OCI-LY7 (cell line): ENCODE results near the gene ABCC8. TPM values are rescaled to one million over a fixed set of nuclear protein-coding genes. Genes with fewer than 3 reads are reported as not detected.

Experiments
- BruUV-seq: library from RNA; stranded (reverse); fragments of 400-500 nt; replicated peaks from 2 replicates; lab custom pipeline; 2021; lab: Mats Ljungman, UMichigan
- CTCF ChIA-PET: fragments of 300-600 bp; sonication (Branson Sonifier 250); formaldehyde crosslinking; loops from one replicate; lab custom pipeline; 2022; ENCODE audit warnings: antibody characterized with exemption; ENCODE audit not compliant: unreplicated experiment; lab: Charles Lee
- POLR2A ChIA-PET: fragments of 300-600 bp; sonication (Branson Sonifier 250); formaldehyde crosslinking; loops from one replicate; lab custom pipeline; 2022; ENCODE audit warnings: antibody characterized with exemption; lab: Charles Lee
- DNase-seq: peaks from one replicate; pipeline ENCODE4 v3.0.0-alpha.2; 2015; ENCODE audit warnings: low spot score
- H2AFZ ChIP-seq: fragments of 200-600 bp; sonication (generic), shearing (Covaris generic); 2 replicates; pipeline ENCODE4 v1.6.1; 2014; ENCODE audit warnings: mild to moderate bottlenecking, antibody characterized with exemption, low read length, moderate library complexity
- H3K27ac ChIP-seq: fragments of 200-600 bp; sonication (generic); 2 replicates; pipeline ENCODE4 v1.5.1; 2014; ENCODE audit warnings: mixed run types, low read depth, mild to moderate bottlenecking, moderate library complexity, low read length, inconsistent platforms; ENCODE audit not compliant: poor library complexity, severe bottlenecking
- H3K36me3 ChIP-seq: fragments of 200-600 bp; sonication (generic); 2 replicates; pipeline ENCODE4 v1.6.1; 2014; ENCODE audit warnings: mild to moderate bottlenecking, antibody characterized with exemption, low read length, moderate library complexity, mixed read lengths; ENCODE audit not compliant: insufficient read depth
- H3K4me1 ChIP-seq: fragments of 200-600 bp; sonication (generic); 2 replicates; pipeline ENCODE4 v1.5.1; 2014; ENCODE audit warnings: mild to moderate bottlenecking, low read length; ENCODE audit not compliant: insufficient read depth, poor library complexity, severe bottlenecking
- H3K4me2 ChIP-seq: fragments of 200-600 bp; sonication (generic); 2 replicates; pipeline ENCODE4 v1.6.1; 2014; ENCODE audit warnings: mild to moderate bottlenecking, low read length
- H3K4me3 ChIP-seq: fragments of 200-600 bp; sonication (generic); 2 replicates; pipeline ENCODE4 v1.5.1; 2014; ENCODE audit warnings: mild to moderate bottlenecking, low read depth, low read length; ENCODE audit not compliant: poor library complexity, severe bottlenecking
- H3K79me2 ChIP-seq: fragments of 200-600 bp; sonication (generic); 2 replicates; pipeline ENCODE4 v1.6.1; 2016; ENCODE audit warnings: low read depth, mild to moderate bottlenecking, low read length, moderate library complexity, mixed read lengths; ENCODE audit not compliant: insufficient read depth
- H3K9me2 ChIP-seq: fragments of 200-600 bp; sonication (generic); 2 replicates; pipeline ENCODE4 v1.6.1; 2016; ENCODE audit warnings: mild to moderate bottlenecking, low read length, mixed read lengths; ENCODE audit not compliant: insufficient read depth
- H3K9me3 ChIP-seq: fragments of 200-600 bp; sonication (generic); 2 replicates; pipeline ENCODE4 v1.6.1; 2014; ENCODE audit warnings: mild to moderate bottlenecking, mixed run types, low read length, mixed read lengths
- H4K20me1 ChIP-seq: fragments of 200-600 bp; sonication (generic); 2 replicates; pipeline ENCODE4 v1.6.1; 2014; ENCODE audit warnings: mild to moderate bottlenecking, antibody characterized with exemption, low read length, moderate library complexity, mixed read lengths; ENCODE audit not compliant: insufficient read depth
- EZH2phosphoT487 ChIP-seq: fragments of 200-600 bp; sonication (generic); IDR thresholded peaks from 2 replicates; pipeline ENCODE4 v1.6.1; 2018; ENCODE audit warnings: low read depth, borderline replicate concordance, mild to moderate bottlenecking, mixed run types, antibody characterized with exemption, low read length, moderate library complexity, mixed read lengths
- intact Hi-C: fragments of 100-400 bp; cut with micrococcal nuclease; formaldehyde crosslinking; loops from one replicate; pipeline ENCODE4 v1.10.0; 2022; ENCODE audit not compliant: unreplicated experiment
- total RNA-seq, 2 experiments: library from RNA; depleted of rRNA in 1 of 2; stranded (reverse); fragments of >200 nt in 1 of 2; shearing (Covaris generic) in 1 of 2; gene quantifications; 2 replicates each; pipeline ENCODE4 v1.2.3, GENCODE V29; 2014 to 2022
- TF ChIP-seq, protein P1 (sequence below): fragments of 200-600 bp; sonication (generic); conservative IDR thresholded peaks from 2 replicates; pipeline ENCODE4 v1.5.1; 2014; ENCODE audit warnings: mild to moderate bottlenecking, antibody characterized with exemption, low read length, moderate library complexity, mixed read lengths

Gene ABCC8
- total RNA-seq, 2 experiments from 2014 or later, result not detected

DNA sequence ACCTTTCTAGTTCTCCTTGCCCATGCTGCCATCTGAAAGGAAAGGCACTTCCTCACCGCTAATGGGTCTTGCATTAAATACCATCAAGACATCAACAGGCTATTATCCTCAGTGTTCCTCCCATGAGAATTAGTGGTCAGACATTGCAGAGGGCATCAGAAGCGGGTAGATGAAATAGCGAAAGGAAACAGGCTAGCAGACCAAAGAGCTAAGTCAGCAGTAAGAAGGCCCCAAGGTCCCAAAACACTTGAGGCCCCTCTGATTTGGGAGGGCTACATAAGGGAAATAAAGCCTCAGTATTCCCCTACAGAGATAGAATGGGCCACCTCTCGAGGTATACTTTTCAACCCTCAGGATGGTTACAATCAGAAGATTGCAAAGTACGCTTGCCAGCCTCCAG is 101.1 kb downstream of the ABCC8 start:
- no peaks in the 10 kb centered on the region for H4K20me1 ChIP-seq
- H3K79me2 ChIP-seq, result no peaks in the 10 kb centered on the region
- no peak overlapping the region for H3K27ac ChIP-seq
- H2AFZ ChIP-seq, result no peak overlapping the region
- CTCF ChIA-PET, result no interaction called here
- H3K4me1 ChIP-seq, result no peaks in the 10 kb centered on the region
- no peak overlapping the region for H3K4me2 ChIP-seq
- no TSS peak for BruUV-seq
- peaks cover 28% of the 10 kb centered on the region for H3K9me3 ChIP-seq
- TF ChIP-seq EZH2phosphoT487, result no peak
- TF ChIP-seq, protein P1, sequence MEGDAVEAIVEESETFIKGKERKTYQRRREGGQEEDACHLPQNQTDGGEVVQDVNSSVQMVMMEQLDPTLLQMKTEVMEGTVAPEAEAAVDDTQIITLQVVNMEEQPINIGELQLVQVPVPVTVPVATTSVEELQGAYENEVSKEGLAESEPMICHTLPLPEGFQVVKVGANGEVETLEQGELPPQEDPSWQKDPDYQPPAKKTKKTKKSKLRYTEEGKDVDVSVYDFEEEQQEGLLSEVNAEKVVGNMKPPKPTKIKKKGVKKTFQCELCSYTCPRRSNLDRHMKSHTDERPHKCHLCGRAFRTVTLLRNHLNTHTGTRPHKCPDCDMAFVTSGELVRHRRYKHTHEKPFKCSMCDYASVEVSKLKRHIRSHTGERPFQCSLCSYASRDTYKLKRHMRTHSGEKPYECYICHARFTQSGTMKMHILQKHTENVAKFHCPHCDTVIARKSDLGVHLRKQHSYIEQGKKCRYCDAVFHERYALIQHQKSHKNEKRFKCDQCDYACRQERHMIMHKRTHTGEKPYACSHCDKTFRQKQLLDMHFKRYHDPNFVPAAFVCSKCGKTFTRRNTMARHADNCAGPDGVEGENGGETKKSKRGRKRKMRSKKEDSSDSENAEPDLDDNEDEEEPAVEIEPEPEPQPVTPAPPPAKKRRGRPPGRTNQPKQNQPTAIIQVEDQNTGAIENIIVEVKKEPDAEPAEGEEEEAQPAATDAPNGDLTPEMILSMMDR, result no peak
- intact Hi-C loops, result no loop called here
- POLR2A ChIA-PET, result no interaction called here
- no peak overlapping the region for H3K4me3 ChIP-seq
- peaks cover 86% of the 10 kb centered on the region for H3K36me3 ChIP-seq
- no peaks in the 10 kb centered on the region for H3K9me2 ChIP-seq
- DNase-seq, result no peak

DNA sequence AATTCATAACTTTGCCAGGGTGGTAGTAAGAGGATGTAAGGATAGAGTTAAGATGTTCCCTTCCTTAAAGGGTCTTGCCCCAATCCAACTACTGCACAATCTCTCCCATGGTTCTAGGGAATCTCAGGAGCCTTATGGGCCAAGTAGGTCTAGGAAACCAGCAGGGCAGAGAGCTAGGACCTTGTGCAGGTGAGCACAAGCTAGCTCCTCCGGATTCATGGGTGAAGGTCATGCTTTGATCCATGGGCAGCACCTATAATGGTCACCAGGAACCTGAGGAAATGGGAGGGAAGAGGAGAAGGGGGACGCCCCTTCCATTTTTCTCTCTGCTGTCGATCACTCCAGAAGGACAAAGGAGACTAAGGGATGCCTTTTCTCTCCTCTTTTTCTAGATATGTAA is 105.0 kb downstream of the ABCC8 start:
- no peaks in the 10 kb centered on the region for H4K20me1 ChIP-seq
- H3K9me2 ChIP-seq, result no peaks in the 10 kb centered on the region
- no TSS peak for BruUV-seq
- intact Hi-C loops, result no loop called here
- H3K27ac ChIP-seq, result no peak overlapping the region
- POLR2A ChIA-PET, result no interaction called here
- TF ChIP-seq, protein P1, result no peak
- TF ChIP-seq EZH2phosphoT487, result no peak
- H2AFZ ChIP-seq, result no peak overlapping the region
- no peak overlapping the region for H3K4me3 ChIP-seq
- peak; percentile 57 for DNase-seq
- H3K36me3 ChIP-seq, result peaks cover 99% of the 10 kb centered on the region
- CTCF ChIA-PET, result no interaction called here
- no peak overlapping the region for H3K4me2 ChIP-seq
- peaks cover 39% of the 10 kb centered on the region for H3K9me3 ChIP-seq
- no peaks in the 10 kb centered on the region for H3K79me2 ChIP-seq
- H3K4me1 ChIP-seq, result no peaks in the 10 kb centered on the region

DNA sequence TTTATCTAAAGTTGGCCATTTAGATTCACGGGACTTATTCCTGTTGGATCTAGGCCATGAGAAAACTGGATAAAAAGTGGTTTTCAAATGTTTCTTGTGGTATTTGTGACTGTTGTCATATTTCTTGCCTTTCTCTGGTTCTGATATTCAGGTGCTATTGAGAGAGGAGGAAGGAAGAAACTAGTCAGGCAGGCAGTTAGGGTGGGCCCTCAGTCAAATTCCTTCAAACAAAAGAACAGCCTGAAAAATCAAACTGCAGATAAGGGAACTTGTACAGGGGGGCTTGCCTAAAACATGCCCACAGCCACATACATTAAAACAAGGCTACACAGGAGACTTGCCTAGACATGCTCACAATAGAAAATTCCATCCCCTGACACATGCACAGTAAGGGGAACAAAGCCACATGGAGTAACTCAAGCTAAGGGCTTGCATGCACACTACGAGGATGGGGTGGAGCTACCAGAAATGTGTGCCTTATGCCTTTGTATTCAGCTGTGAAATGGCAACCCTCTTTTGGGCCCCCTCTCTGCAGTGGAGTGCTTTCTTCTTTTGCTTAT is 106.9 kb downstream of the ABCC8 start:
- POLR2A ChIA-PET, result no interaction called here
- CTCF ChIA-PET, result no interaction called here
- Histone ChIP-seq H3K9me2 (no peaks in the 10 kb centered on the region), H3K36me3 (peaks cover 92% of the 10 kb centered on the region), H2AFZ (no peak overlapping the region), H3K27ac (no peak overlapping the region), H3K9me3 (peaks cover 39% of the 10 kb centered on the region), H3K79me2 (no peaks in the 10 kb centered on the region), H3K4me1 (no peaks in the 10 kb centered on the region), H4K20me1 (no peaks in the 10 kb centered on the region), H3K4me3 (no peak overlapping the region), H3K4me2 (no peak overlapping the region)
- DNase-seq, result no peak
- no peak for TF ChIP-seq EZH2phosphoT487
- TF ChIP-seq, protein P1, result no peak
- BruUV-seq, result no TSS peak
- intact Hi-C loops, result no loop called here
